Stimulated activated CD8-positive, alpha-beta memory T cell treated with anti-CD3 and anti-CD28 coated beads, Interleukin-12 subunit alpha, Interleukin-12 subunit beta, amount 100 ng/mL, for 1 hour (primary cell): ENCODE data around the gene PEX11A.
A peak's percentile ranks its signal among the peaks of the same experiment; 100 is the strongest.
"Not testable (repeated sequence)": the region's sequence is repeated elsewhere in the genome, so short reads cannot be mapped to it uniquely, and the experiment has no call there.

Experiments used
- DNase-seq: peaks from one replicate; pipeline ENCODE4 v3.0.0-alpha.2; 2020; ENCODE audit warnings: low read depth

The PEX11A gene, protein sequence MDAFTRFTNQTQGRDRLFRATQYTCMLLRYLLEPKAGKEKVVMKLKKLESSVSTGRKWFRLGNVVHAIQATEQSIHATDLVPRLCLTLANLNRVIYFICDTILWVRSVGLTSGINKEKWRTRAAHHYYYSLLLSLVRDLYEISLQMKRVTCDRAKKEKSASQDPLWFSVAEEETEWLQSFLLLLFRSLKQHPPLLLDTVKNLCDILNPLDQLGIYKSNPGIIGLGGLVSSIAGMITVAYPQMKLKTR

DNA sequence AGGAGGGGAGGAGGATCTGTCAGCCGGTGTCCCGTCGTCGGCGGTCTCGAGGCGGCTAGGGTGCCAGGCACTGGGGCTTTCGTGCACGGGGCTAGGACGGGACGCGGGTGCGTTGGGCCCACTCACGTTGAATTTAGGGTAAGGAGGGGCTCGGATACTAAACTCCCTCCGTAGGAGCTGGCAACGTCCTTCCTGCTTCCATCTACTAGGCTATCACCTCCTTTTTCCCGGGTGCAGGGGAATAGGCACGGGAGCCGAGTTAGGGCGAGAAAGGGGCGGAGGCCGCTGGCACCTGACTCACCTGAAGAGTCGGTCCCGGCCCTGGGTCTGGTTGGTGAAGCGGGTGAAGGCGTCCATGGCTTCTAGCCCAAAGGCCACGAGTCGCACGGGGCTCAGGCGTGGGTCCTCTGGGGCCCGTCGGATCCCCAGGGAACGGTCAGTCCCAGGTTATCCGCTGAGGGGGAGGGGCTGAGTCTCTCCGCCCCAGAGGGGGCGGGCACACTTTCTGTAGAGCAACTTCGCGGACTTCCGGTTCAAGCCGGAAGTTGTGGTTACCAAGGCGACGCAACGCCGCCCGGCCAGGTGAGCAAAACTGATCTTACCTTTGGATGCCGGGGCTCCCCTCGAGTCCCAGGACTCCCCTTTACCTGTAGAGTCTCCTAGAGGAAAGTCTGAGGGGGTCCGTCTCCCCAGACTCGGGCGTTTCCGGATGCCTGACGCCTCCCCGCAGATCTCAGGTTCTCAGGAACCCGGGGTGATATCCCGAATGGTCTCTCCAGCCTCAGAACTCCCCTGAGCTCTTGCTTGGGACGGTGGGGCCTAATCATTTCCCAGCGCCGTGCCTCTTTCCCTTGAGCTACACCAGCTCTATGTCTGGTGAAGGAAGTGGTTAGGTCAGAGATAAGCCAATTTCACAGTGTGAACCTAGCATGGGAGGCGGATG lies at the start of gene PEX11A, which contains the start of gene WDR93:
Gene PEX11A (minus strand): TSS at position 479 of the 943 bp plus-strand sequence. CDS start 122 bp downstream, at position 357.
Gene WDR93 (plus strand): TSS at position 536 of the 943 bp plus-strand sequence. CDS start 10,936 bp downstream, outside the sequence.
- peak; percentile 61 for DNase-seq

GRCh38 chr15:89740137-89740536 lies 49.6 kb upstream of the PEX11A start:
- peak; percentile 28 for DNase-seq

- DNase-seq: no peak
These were observed 45.2 kb upstream of the PEX11A start for GRCh38 chr15:89735773-89736172.

GRCh38 chr15:89732451-89733172 lies 42.1 kb upstream of the PEX11A start:
- no peak for DNase-seq

DNA sequence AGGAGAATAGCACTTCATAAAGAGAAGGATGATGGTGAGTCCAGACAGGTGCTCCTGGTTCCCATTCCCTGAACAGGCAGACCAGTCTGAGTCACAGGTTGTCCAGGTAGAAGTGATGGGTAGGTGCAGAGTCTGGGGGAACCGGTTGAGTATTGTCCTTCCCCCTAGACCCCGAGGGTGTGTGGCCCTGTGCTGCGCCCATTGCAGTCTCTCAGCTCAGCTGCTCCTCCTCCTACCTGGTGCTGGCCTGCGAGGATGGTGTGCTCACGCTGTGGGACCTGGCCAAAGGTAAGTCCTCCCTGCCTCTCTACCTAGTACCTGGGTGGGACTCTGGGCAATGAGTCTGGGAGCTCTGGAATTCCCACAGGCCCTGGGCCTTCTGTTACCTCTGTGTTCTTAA lies 40.7 kb upstream of the PEX11A start:
- no peak for DNase-seq

GRCh38 chr15:89728254-89728653 lies 37.7 kb upstream of the PEX11A start:
- DNase-seq: no peak

- DNase-seq: no peak
These were observed 34.5 kb upstream of the PEX11A start for GRCh38 chr15:89725064-89725463.

DNA sequence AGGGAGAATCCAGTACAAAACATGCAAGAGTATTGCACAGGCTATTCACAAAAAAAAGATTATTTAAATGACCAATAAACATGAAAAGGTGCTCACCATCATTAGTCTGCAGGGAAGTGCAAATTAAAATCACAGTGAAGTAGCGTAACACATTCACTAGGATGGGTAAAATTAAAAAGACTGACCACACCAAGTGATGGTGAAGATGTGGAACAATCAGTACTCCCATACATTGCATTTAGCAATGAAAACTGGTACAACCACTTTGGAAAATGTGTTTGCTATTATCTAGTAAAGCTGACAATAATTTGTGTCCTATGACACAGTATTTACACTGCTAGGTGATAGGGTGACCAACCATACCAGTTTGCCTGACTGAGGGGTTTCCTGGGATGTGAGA lies 34.1 kb upstream of the PEX11A start:
- no peak for DNase-seq

GRCh38 chr15:89723031-89723430 lies 32.5 kb upstream of the PEX11A start:
- no peak for DNase-seq

DNA sequence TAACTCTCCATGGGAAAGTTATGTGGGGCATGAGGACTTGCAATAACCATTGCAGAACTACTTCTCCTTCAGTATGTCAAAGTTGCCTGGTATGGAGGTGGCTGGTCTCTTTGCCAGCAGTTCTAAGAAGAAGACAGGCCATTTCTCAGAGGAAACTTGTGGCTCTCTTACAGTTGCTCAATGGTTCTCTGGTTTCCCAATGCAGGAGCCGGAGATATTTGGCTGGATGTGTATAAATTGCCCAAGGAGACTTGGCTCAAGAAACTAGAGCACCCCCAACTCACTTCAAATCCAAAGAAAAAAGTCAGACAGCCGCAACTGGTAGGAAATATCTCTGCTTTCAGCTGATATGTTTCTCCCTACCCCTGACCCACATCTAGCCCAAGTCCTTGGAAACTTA lies 24.2 kb upstream of the PEX11A start:
- DNase-seq: no peak

- no peak for DNase-seq
These were observed 17.0 kb upstream of the PEX11A start for GRCh38 chr15:89707577-89707976.

- no peak for DNase-seq
These were observed 13.9 kb upstream of the PEX11A start for GRCh38 chr15:89704411-89704810.

DNA sequence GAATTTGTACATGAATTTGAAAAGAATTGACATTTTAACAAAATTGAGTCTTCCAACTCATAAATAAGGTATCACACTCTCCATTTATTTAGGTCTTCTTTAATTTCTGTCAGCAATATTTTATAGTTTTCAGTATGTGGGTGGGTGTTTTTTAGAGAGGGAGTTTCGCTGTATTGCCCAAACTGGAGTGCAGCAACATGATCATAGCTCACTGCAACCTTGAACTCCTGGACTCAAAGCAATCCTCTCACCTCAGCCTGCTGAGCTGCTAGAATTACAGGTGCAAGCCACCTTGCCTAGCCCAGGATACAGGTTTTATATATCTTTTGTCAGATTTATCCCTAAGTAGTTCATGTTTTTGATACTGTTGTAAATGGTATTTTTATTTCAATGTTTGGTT lies 4.6 kb upstream of the PEX11A start:
- DNase-seq: no peak

DNA sequence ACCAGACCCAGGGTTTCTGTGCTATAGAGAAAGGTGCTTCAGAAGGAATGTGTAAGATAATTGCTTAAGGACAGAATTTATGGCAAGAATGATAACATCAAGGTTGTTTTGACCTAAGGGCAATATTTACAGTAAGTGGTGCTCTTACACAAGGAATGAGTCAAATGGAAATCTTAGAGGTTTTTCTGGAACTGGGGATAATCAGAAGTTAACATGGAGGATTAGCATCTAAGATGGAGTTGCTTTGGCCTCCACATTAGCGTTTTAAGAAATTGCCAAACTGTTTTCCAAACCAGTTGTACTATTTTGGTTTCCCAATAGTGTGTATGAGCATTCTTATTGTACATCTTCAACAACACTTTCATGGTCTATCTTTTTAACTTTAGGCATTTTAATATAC lies 3.1 kb upstream of the PEX11A start:
- no peak for DNase-seq

DNA sequence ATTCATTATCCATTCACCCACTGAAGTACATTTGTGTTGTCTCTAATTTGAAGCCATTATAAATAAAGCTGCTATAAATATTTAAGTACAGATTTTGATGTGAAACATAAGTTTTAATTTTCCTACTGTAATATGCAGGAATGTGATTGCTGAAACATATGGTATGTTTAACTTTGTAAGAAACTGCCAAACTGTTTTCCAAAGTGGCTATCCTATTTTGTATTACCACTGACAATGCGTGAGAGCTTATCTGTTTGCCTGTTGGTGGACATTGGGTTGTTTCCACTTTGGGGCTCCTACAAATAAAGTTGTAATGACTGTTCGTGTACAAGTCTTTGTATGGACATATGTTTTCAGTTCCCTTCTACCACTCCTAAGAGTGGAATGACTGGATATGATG lies 2.5 kb upstream of the PEX11A start:
- DNase-seq: no peak

DNA sequence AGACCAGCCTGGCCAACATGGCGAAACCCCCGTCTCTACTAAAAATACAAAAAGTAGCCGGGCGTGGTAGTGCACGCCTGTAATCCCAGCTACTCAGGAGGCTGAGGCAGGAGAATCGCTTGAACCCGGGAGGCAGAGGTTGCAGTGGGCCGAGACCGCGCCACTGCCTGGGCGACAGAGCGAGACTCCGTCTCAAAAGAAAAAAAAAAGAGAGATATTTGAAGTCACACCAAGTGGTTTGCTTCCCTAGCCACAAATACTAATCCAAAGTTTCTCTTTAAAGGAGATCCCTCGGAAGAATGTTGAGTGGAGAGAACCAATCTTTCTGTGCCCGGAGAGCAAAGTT lies 651 bp downstream of the PEX11A start:
- not testable (repeated sequence) for DNase-seq

DNA sequence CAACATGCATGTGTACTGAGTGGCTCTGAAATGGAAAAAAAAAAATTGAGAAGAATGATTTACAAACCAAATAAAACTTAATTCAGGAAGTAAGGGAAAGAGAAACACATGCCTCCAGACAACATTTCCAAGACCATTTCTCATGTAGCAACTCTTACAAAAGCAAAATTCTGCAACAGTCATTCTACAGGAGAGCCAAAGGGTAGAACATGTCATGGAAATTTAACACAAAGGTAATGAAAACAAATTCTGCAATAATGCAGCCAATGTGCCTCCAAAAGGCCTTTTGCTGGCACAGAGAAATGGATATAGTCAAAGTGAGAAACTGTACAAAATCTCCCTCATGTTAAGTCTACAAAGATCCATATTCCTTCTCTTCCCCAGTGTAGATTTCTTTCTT lies 4.0 kb downstream of the PEX11A start:
- no peak for DNase-seq

DNA sequence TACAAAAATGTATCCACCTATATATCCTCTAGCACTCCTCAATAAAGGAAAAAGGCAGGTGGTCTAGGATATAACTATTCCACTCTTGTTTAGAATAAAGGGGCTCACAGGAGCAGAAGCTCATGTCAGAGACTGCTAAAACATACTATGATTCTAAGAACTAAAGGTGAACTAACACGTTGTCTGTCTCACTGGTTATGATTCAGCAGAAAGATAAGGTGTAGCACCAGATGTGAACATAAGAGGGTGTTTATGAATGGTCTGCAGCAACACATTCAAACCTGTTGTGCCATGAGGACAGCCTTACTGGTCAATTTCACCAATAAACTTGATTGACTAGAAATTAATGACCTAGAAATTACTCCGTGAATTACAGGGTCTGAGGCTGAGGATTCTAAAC lies 4.6 kb downstream of the PEX11A start:
- DNase-seq: no peak

GRCh38 chr15:89681146-89681545 lies 9.4 kb downstream of the PEX11A start:
- DNase-seq: no peak

GRCh38 chr15:89680282-89680873 lies 10.2 kb downstream of the PEX11A start:
- DNase-seq: no peak

- DNase-seq: no peak
These were observed 11.3 kb downstream of the PEX11A start, which contains the start of gene PLIN1 for GRCh38 chr15:89679212-89679611. TSS of gene PLIN1 (minus strand) at chr15:89679367. CDS start at chr15:89677489, 1,878 bp downstream.

DNA sequence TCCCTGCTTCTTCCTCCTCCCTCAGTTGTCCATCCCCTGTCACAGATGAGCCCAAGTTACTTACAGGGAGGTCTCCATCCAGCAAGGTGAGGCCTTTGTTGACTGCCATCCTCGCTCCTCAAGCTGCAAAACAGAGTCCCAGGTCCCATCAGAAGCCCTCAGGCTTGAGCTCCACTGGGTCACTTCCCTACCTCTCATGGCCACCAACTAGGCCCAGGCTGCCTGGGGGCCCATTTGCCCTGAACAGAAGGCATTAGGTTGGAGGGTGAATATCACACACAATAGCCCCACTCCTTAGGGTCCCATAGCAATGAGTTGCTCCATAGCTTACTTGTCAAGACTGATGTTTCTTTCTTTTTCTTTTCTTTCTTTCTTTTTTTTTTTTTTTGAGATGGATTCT lies 13.2 kb downstream of the PEX11A start:
- DNase-seq: no peak
